ENCODE measurements around the gene MRPL22. TPM values are rescaled to one million over a fixed set of nuclear protein-coding genes. Genes with fewer than 3 reads are reported as not detected.

The MRPL22 gene
- total and polyA plus RNA-seq, 2 of the 4 experiments (the other 2 are of a cell fraction): 13.3 to 58.0 TPM

DNA sequence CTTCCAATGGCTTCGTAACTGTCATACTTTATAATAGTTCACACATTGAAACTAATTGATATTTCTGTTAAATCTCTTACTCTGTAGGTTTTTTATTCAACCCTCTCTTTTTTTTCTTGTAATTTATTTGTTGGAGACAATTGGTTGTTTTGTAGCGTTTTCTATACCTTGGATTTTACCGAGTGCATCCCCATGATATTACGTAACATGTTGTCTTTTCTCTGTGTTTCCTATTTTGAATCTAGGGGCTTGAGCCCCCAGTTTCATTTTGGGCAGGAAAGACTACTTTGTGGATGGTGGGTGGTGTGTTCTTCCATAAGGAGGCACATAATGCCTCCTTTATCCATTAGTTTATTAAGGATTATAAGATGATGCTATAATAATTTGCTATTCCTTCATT lies 7.4 kb downstream of the MRPL22 start:
- no peak overlapping the region for H2BK5ac ChIP-seq (ENCODE audit: low read depth, low read length, poor library complexity, severe bottlenecking)
- peaks cover 2% of the 10 kb centered on the region; the same call in 1 of the 2 replicates for H3K36me3 ChIP-seq (ENCODE audit: control insufficient read depth, insufficient read depth, low read length)
- H2BK15ac ChIP-seq (ENCODE audit: low read depth, low read length): no peak overlapping the region
- no peaks in the 10 kb centered on the region for H3K4me1 ChIP-seq (ENCODE audit: control insufficient read depth, insufficient read depth, low read length)
- H2AK9ac ChIP-seq (replicated peaks; ENCODE audit: low read depth, low read length, poor library complexity): no peak overlapping the region
- WGBS, 2 experiments (ENCODE audit: extremely low coverage in 2 of 2, insufficient read length in 1 of 2): no CpG with 5 or more reads among the region's 4 CpGs
- H3K27ac ChIP-seq (ENCODE audit: insufficient read depth, low read length): no peak overlapping the region
- TF ChIP-seq MAFK (IDR thresholded peaks at IDR 0.05; ENCODE audit: low read depth, low read length) (no peak), FOS (IDR thresholded peaks at IDR 0.05; ENCODE audit: low read depth, low read length) (no peak), CEBPB (IDR thresholded peaks at IDR 0.05; ENCODE audit: low read depth, low read length) (peak; percentile 74)
- H3K56ac ChIP-seq (ENCODE audit: extremely low read depth, insufficient read depth, low read length): no peak overlapping the region
- ATAC-seq (ENCODE audit: low read depth) (no peak), DNase-seq (no peak)
- no peak overlapping the region for H2AFZ ChIP-seq (replicated peaks; ENCODE audit: low read length, poor library complexity)
- BruUV-seq (replicated peaks): no TSS peak
- POLR2A ChIA-PET (ENCODE audit: unreplicated experiment): no interaction called here
- H2AK5ac ChIP-seq (ENCODE audit: low read depth, low read length): no peak overlapping the region
- H3K14ac ChIP-seq (replicated peaks; ENCODE audit: low read depth, low read length): no peak overlapping the region
- dilution Hi-C loops (cut with HindIII; ENCODE audit: low sequenced_read_pairs, unreplicated experiment) (no loop called here), in situ Hi-C loops (cut with MboI; ENCODE audit: low sequenced_read_pairs) (no loop called here), intact Hi-C loops (cut with micrococcal nuclease) (loop anchor here (10.0 kb wide), 1 partner anchor 1876 kb away; no protein-coding TSS in a partner anchor)
- no peaks in the 10 kb centered on the region for H3K9me1 ChIP-seq (ENCODE audit: insufficient read depth, low read length)
- no peaks in the 10 kb centered on the region for H3K27me3 ChIP-seq (ENCODE audit: control insufficient read depth, insufficient read depth, low read length)
- no peak overlapping the region for H4K91ac ChIP-seq (ENCODE audit: insufficient read depth, low read depth, low read length)
- no peak overlapping the region for H3K23ac ChIP-seq (ENCODE audit: low read depth, low read length)
- no peak overlapping the region for H4K5ac ChIP-seq (ENCODE audit: low read depth, low read length)
- H3K9ac ChIP-seq (ENCODE audit: low read depth, low read length): no peak overlapping the region
- no peak overlapping the region for H3K4ac ChIP-seq (ENCODE audit: low read depth, low read length)
- H3K9me3 ChIP-seq (ENCODE audit: control insufficient read depth, insufficient read depth, low read length): no peaks in the 10 kb centered on the region
- H3K18ac ChIP-seq (ENCODE audit: low read depth, low read length): no peak overlapping the region
- H3K4me3 ChIP-seq (ENCODE audit: insufficient read depth, low read depth, low read length): no peak overlapping the region
- no peak overlapping the region for H2BK120ac ChIP-seq (ENCODE audit: low read depth, low read length)
- peaks cover 20 to 26% of the 10 kb centered on the region in 2 experiments for H3K79me1 ChIP-seq (ENCODE audit: low read depth in 1 of 2, low read length in 2 of 2)
- H2BK20ac ChIP-seq (ENCODE audit: low read depth, low read length): no peak overlapping the region
- CTCF ChIA-PET: no interaction called here
- peaks cover 8% of the 10 kb centered on the region; the same call in 1 of the 2 replicates for H4K20me1 ChIP-seq (ENCODE audit: insufficient read depth, low read length)
- no peak overlapping the region for H3K4me2 ChIP-seq (ENCODE audit: low read depth, low read length)
- H4K8ac ChIP-seq (ENCODE audit: low read depth in 2 of 2, low read length in 2 of 2): no peak overlapping the region
